CD4-positive, alpha-beta T cell (primary cell): ENCODE data around the gene MCC. TPM values are rescaled to one million over a fixed set of nuclear protein-coding genes. Genes with fewer than 3 reads are reported as not detected.
"Not testable (repeated sequence)": the region's sequence is repeated elsewhere in the genome, so short reads cannot be mapped to it uniquely, and the experiment has no call there.

ENCODE experiments used
- ATAC-seq: fragments of 200-7000 bp; cut with Tn5 transposase; one replicate; pipeline ENCODE4 v1.10.0; 2022; ENCODE audit warnings: mild to moderate bottlenecking; ENCODE audit not compliant: poor library complexity
- CTCF ChIA-PET: fragments of 350-600 bp; sonication (Branson Sonifier 250); formaldehyde crosslinking; loops from one replicate; lab custom pipeline; 2021; ENCODE audit warnings: antibody characterized with exemption, inconsistent platforms; lab: Charles Lee
- POLR2A ChIA-PET: fragments of 350-600 bp; sonication (Branson Sonifier 250); formaldehyde crosslinking; loops from one replicate; lab custom pipeline; 2021; ENCODE audit warnings: antibody characterized with exemption, inconsistent platforms; lab: Charles Lee
- DNase-seq, 14 experiments: peaks; one replicate each; pipeline ENCODE4 v3.0.0-alpha.2; 2013 to 2020; ENCODE audit warnings: mixed read lengths in 2 of 14
- H3K27ac ChIP-seq, 2 donors: one replicate each; pipeline versions ENCODE4 v1.5.1 to v1.7.0; 2013; ENCODE audit warnings: low read length in 2 of 2, low read depth in 1 of 2, mild to moderate bottlenecking in 1 of 2
- H3K27me3 ChIP-seq, 2 experiments: 1 replicate in 1 of 2; 2 replicates in 1 of 2; pipeline versions ENCODE4 v1.6.1 to v1.7.0; 2013; ENCODE audit warnings: low read length in 2 of 2, control low read depth in 1 of 2, mild to moderate bottlenecking in 1 of 2, moderate library complexity in 1 of 2; ENCODE audit not compliant: insufficient read depth in 2 of 2, control insufficient read depth in 1 of 2
- H3K36me3 ChIP-seq: one replicate; pipeline ENCODE4 v1.6.1; 2013; ENCODE audit warnings: low read length, control low read depth; ENCODE audit not compliant: insufficient read depth
- H3K4me1 ChIP-seq: one replicate; pipeline ENCODE4 v1.6.1; 2013; ENCODE audit warnings: low read length, control low read depth; ENCODE audit not compliant: insufficient read depth
- H3K4me3 ChIP-seq: one replicate; pipeline ENCODE4 v1.5.1; 2013; ENCODE audit warnings: mild to moderate bottlenecking, low read length, moderate library complexity
- H3K9me3 ChIP-seq, 2 experiments: 1 replicate in 1 of 2; 2 replicates in 1 of 2; pipeline versions ENCODE4 v1.6.1 to v1.7.0; 2013; ENCODE audit warnings: low read length in 2 of 2, mild to moderate bottlenecking in 2 of 2, control low read depth in 1 of 2, moderate library complexity in 1 of 2; ENCODE audit not compliant: control insufficient read depth in 1 of 2, insufficient read depth in 1 of 2
- H3K27ac Mint-ChIP-seq: one replicate; pipeline ENCODE4 v1.8.0; 2020; ENCODE audit warnings: mixed read lengths
- H3K27me3 Mint-ChIP-seq: one replicate; pipeline ENCODE4 v1.8.0; 2021; ENCODE audit warnings: mixed read lengths
- H3K36me3 Mint-ChIP-seq: one replicate; pipeline ENCODE4 v1.8.0; 2021; ENCODE audit warnings: low read depth, mixed read lengths
- H3K4me1 Mint-ChIP-seq: one replicate; pipeline ENCODE4 v1.8.0; 2021; ENCODE audit warnings: low read depth, mixed read lengths
- H3K4me3 Mint-ChIP-seq: one replicate; pipeline ENCODE4 v1.8.0; 2020; ENCODE audit warnings: mild to moderate bottlenecking, mixed read lengths
- H3K9me3 Mint-ChIP-seq: one replicate; pipeline ENCODE4 v1.8.0; 2020; ENCODE audit warnings: mixed read lengths
- intact Hi-C, 2 experiments: fragments of 100-400 bp; cut with DNase I in 1 of 2; cut with micrococcal nuclease in 1 of 2; formaldehyde crosslinking; loops; one replicate each; pipeline versions ENCODE4 v1.15.1 to v1.9.0; 2023 to 2025; cut with DNase I, micrococcal nuclease
- total RNA-seq, 174 experiments: library from RNA in 2 of 174; stranded (reverse) in 2 of 174; gene quantifications; one replicate each; pipeline ENCODE4 v1.2.3 and lab custom pipeline; 2021 to 2026
- TF ChIP-seq, protein P1 (sequence below): fragments of 200-600 bp; IDR thresholded peaks from one replicate; pipeline ENCODE4 v1.8.0; 2022; ENCODE audit warnings: antibody characterized with exemption, mild to moderate bottlenecking

Gene MCC
- total RNA-seq, 2 experiments from 2014 or later: 3.2 to 3.3 TPM

DNA sequence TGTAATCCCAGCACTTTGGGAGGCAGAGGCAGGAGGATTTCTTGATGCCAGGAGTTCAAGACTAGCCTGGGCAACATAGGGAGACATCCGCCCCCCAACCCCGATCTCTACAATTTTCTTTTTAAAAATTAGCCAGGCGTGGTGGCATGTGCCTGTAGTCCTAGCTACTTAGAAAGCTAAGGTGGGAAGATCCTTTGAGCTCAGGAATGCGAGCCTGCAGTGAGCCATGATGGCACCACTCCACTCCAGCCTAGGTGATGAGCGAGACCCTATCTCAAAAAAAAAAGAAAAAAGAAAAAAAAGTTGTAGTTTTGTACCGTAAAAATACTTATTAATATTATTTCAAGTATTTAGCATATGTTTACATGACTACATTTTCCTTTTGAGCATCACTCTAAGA lies 82.7 kb downstream of the MCC start:
- peaks cover 9% of the 10 kb centered on the region for H3K27me3 Mint-ChIP-seq
- H3K27ac ChIP-seq: no peak overlapping the region
- intact Hi-C loops: no loop called here
- H3K9me3 ChIP-seq: no peaks in the 10 kb centered on the region
- no peaks in the 10 kb centered on the region for H3K36me3 ChIP-seq
- no peak overlapping the region for H3K4me3 ChIP-seq
- H3K9me3 Mint-ChIP-seq: no peaks in the 10 kb centered on the region
- H3K27ac Mint-ChIP-seq: no peak overlapping the region
- TF ChIP-seq, protein P1, sequence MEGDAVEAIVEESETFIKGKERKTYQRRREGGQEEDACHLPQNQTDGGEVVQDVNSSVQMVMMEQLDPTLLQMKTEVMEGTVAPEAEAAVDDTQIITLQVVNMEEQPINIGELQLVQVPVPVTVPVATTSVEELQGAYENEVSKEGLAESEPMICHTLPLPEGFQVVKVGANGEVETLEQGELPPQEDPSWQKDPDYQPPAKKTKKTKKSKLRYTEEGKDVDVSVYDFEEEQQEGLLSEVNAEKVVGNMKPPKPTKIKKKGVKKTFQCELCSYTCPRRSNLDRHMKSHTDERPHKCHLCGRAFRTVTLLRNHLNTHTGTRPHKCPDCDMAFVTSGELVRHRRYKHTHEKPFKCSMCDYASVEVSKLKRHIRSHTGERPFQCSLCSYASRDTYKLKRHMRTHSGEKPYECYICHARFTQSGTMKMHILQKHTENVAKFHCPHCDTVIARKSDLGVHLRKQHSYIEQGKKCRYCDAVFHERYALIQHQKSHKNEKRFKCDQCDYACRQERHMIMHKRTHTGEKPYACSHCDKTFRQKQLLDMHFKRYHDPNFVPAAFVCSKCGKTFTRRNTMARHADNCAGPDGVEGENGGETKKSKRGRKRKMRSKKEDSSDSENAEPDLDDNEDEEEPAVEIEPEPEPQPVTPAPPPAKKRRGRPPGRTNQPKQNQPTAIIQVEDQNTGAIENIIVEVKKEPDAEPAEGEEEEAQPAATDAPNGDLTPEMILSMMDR: no peak
- CTCF ChIA-PET: no interaction called here
- H3K4me3 Mint-ChIP-seq: no peak overlapping the region
- POLR2A ChIA-PET: no interaction called here
- H3K27me3 ChIP-seq: no peaks in the 10 kb centered on the region
- H3K4me1 ChIP-seq: no peaks in the 10 kb centered on the region
- no peak for ATAC-seq
- no peaks in the 10 kb centered on the region for H3K4me1 Mint-ChIP-seq
- H3K36me3 Mint-ChIP-seq: no peaks in the 10 kb centered on the region
- no peak for DNase-seq

DNA sequence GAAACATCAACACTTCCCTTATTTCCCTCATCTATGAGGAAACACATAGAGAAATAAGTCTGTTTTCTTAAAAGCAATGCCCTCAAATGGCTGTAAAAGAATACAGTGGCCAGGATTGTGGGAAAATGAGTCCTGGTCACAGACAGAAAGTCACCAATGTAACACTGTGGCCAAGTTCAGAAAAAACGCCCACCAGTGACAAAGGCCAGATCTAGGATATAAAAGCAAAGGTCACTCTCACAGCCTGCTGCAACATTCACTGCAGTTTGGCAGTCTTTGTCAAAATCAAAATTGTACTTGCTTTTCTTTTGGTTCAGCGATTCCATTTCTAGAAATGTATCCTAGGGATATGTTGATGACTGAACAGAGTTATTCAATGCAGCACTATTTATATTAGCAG lies 84.0 kb downstream of the MCC start:
- no peaks in the 10 kb centered on the region for H3K27me3 ChIP-seq
- no peaks in the 10 kb centered on the region for H3K36me3 Mint-ChIP-seq
- ChIA-PET CTCF (no interaction called here), POLR2A (no interaction called here)
- no peak overlapping the region for H3K27ac Mint-ChIP-seq
- H3K27me3 Mint-ChIP-seq: peaks cover 9% of the 10 kb centered on the region
- no peaks in the 10 kb centered on the region for H3K9me3 ChIP-seq
- no peak for ATAC-seq
- no peak overlapping the region for H3K4me3 Mint-ChIP-seq
- H3K4me3 ChIP-seq: no peak overlapping the region
- no peak overlapping the region for H3K27ac ChIP-seq
- H3K4me1 Mint-ChIP-seq: no peaks in the 10 kb centered on the region
- no peaks in the 10 kb centered on the region for H3K4me1 ChIP-seq
- TF ChIP-seq, protein P1: no peak
- no peak for DNase-seq
- intact Hi-C loops: no loop called here
- no peaks in the 10 kb centered on the region for H3K36me3 ChIP-seq
- no peaks in the 10 kb centered on the region for H3K9me3 Mint-ChIP-seq

DNA sequence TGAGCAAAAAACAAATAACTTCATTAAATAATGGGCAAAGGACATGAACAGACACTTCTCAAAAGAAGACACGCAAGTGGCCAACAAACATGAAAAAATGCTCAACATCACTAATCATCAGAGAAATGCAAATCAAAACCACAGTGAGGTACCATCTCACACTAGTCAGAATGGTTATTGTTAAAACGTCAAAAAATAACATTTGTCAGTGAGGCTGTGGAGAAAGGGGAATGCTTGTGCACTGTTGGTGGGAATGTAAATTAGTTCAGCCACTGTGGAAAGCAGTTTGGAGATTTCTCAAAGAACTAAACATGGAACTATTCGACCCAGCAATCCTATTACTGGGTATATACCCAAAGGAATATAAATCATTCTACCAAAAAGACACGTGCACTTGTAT lies 90.3 kb downstream of the MCC start:
- H3K4me1 Mint-ChIP-seq, H3K27ac Mint-ChIP-seq, H3K9me3 ChIP-seq, H3K27me3 ChIP-seq, H3K9me3 Mint-ChIP-seq, H3K27ac ChIP-seq, CTCF ChIA-PET, intact Hi-C loops, H3K36me3 ChIP-seq, H3K4me3 Mint-ChIP-seq, H3K36me3 Mint-ChIP-seq, DNase-seq, POLR2A ChIA-PET, H3K4me3 ChIP-seq, H3K4me1 ChIP-seq, ATAC-seq: not testable (repeated sequence)
- H3K27me3 Mint-ChIP-seq: peaks cover 13% of the 10 kb centered on the region

DNA sequence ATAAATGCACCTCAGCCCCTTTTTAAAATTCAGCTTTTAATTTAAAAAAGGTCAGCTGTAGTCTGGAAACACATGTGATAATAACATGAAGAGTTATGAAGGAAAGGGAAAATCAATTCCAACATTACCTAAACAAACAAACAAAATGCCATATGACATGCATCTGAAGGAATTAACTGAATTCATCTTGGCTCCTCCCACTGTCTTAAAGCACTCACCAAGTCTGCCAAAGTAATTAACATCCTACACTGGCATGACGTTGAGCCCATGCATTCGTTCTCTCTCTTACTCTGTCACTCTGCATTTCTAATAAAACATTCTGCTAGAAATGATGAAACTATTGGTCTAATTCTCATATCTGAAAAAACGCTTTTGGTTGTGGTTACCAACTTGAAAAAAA lies 91.2 kb downstream of the MCC start:
- no peaks in the 10 kb centered on the region for H3K4me1 ChIP-seq
- no peak for ATAC-seq
- TF ChIP-seq, protein P1: no peak
- no peak overlapping the region for H3K4me3 ChIP-seq
- H3K27me3 ChIP-seq: peaks cover 4 to 5% of the 10 kb centered on the region in 2 experiments
- H3K9me3 ChIP-seq: no peaks in the 10 kb centered on the region
- no peak overlapping the region for H3K27ac Mint-ChIP-seq
- intact Hi-C loops: no loop called here
- ChIA-PET POLR2A (no interaction called here), CTCF (no interaction called here)
- no peak overlapping the region for H3K4me3 Mint-ChIP-seq
- H3K36me3 ChIP-seq: no peaks in the 10 kb centered on the region
- peaks cover 8% of the 10 kb centered on the region for H3K27me3 Mint-ChIP-seq
- H3K9me3 Mint-ChIP-seq: no peaks in the 10 kb centered on the region
- no peaks in the 10 kb centered on the region for H3K36me3 Mint-ChIP-seq
- H3K4me1 Mint-ChIP-seq: no peaks in the 10 kb centered on the region
- H3K27ac ChIP-seq: no peak overlapping the region
- no peak for DNase-seq
